ENCODE data around the gene APBB2. TPM values are rescaled to one million over a fixed set of nuclear protein-coding genes. Genes with fewer than 3 reads are reported as not detected.

Gene APBB2
- total RNA-seq, 2 experiments from 2014 or later: 1.5 to 1.7 TPM

GRCh38 chr4:41202820-41203568 lies 11.3 kb downstream of the APBB2 start:
- no peak overlapping the region for H3K4me3 Mint-ChIP-seq
- no peaks in the 10 kb centered on the region for H3K4me1 Mint-ChIP-seq (ENCODE audit: low read depth)
- ChIA-PET CTCF (no interaction called here), POLR2A (no interaction called here)
- H3K27me3 Mint-ChIP-seq: peaks cover 21% of the 10 kb centered on the region
- intact Hi-C loops (cut with micrococcal nuclease): no loop called here
- DNase-seq: no peak
- no peaks in the 10 kb centered on the region for H3K9me3 Mint-ChIP-seq
- H3K36me3 Mint-ChIP-seq: no peaks in the 10 kb centered on the region
- no peak overlapping the region for H3K27ac Mint-ChIP-seq

DNA sequence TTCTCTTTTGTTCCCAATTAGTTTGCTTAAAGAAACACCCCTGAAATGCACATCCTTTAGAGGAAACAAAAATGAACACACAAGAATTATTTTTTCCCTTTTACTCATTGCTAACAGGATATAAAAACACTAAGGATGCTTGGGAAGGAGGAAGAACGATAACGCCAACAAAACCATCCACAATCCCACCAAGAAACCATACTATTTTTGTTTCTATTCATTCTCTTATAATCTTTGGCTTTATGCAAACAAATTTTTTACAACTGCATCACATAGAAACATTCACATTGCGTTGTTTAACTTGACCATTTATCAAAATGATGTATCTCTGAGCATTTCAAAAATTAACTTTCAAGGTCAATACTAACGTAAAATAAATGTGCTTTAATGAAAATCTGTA lies 12.0 kb downstream of the APBB2 start:
- peaks cover 18% of the 10 kb centered on the region for H3K27me3 Mint-ChIP-seq
- H3K4me3 Mint-ChIP-seq: no peak overlapping the region
- no peaks in the 10 kb centered on the region for H3K4me1 Mint-ChIP-seq (ENCODE audit: low read depth)
- intact Hi-C loops (cut with micrococcal nuclease): no loop called here
- ChIA-PET CTCF (no interaction called here), POLR2A (no interaction called here)
- no peak for DNase-seq
- no peaks in the 10 kb centered on the region for H3K36me3 Mint-ChIP-seq
- no peak overlapping the region for H3K27ac Mint-ChIP-seq
- H3K9me3 Mint-ChIP-seq: no peaks in the 10 kb centered on the region

- H3K27ac Mint-ChIP-seq: no peak overlapping the region
- no peaks in the 10 kb centered on the region for H3K36me3 Mint-ChIP-seq
- intact Hi-C loops (cut with micrococcal nuclease): no loop called here
- no peaks in the 10 kb centered on the region for H3K9me3 Mint-ChIP-seq
- POLR2A ChIA-PET: no interaction called here
- peaks cover 17% of the 10 kb centered on the region for H3K27me3 Mint-ChIP-seq
- CTCF ChIA-PET: no interaction called here
- DNase-seq: no peak
- no peak overlapping the region for H3K4me3 Mint-ChIP-seq
- H3K4me1 Mint-ChIP-seq (ENCODE audit: low read depth): no peaks in the 10 kb centered on the region
These were observed 13.8 kb downstream of the APBB2 start for GRCh38 chr4:41200486-41201017.

DNA sequence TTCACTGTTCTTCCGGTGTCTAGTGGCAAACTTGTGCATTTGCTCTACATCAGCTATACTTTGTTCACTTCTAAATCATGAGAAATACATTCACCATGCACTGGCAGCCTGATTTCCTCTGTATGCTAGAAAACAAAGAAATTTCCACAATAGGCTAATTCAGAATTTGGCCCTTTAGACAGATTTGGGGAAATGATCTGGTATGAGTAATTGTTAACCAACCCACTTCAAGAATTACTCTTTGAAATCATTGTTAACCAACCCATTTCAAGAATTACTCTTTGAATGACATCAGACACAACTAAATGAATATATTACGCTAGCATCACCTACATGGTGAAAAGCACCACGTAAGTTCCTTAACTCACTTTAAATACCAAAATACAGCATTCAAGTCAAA lies 14.6 kb downstream of the APBB2 start:
- POLR2A ChIA-PET: no interaction called here
- no peak overlapping the region for H3K4me3 Mint-ChIP-seq
- CTCF ChIA-PET: no interaction called here
- H3K9me3 Mint-ChIP-seq: no peaks in the 10 kb centered on the region
- no peaks in the 10 kb centered on the region for H3K36me3 Mint-ChIP-seq
- no peak for DNase-seq
- H3K27me3 Mint-ChIP-seq: peaks cover 17% of the 10 kb centered on the region
- H3K4me1 Mint-ChIP-seq (ENCODE audit: low read depth): no peaks in the 10 kb centered on the region
- no peak overlapping the region for H3K27ac Mint-ChIP-seq
- intact Hi-C loops (cut with micrococcal nuclease): no loop called here

- Mint-ChIP-seq H3K36me3 (no peaks in the 10 kb centered on the region), H3K4me3 (no peak overlapping the region), H3K27me3 (peaks cover 17% of the 10 kb centered on the region), H3K4me1 (ENCODE audit: low read depth) (no peaks in the 10 kb centered on the region), H3K9me3 (no peaks in the 10 kb centered on the region), H3K27ac (no peak overlapping the region)
- ChIA-PET CTCF (interaction anchor here (0.7 kb wide), 1 partner anchor 16 kb away, joined by 3 read pairs; the partner anchor contains the start of gene APBB2), POLR2A (no interaction called here)
- intact Hi-C loops (cut with micrococcal nuclease): no loop called here
- DNase-seq: no peak
These were observed 16.3 kb downstream of the APBB2 start for GRCh38 chr4:41197996-41198395.

DNA sequence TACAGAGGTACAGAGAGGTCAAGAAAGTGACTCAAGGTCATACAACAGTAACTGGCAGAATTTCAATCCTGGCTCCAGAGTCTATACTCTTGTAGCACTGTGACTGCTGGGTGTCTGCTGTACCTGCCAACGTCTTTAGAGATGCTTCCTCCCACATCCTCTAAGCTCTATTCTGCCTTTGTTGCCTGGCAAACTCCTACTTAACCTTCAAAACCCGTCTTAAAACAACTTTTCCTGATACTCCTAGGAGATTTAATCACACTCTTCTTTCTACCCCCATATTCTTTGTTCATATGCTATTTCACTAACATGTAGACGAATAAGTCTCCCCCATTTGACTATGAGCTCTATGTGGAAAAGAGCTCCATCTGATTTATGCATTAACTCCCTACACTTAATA lies 16.8 kb downstream of the APBB2 start:
- H3K36me3 Mint-ChIP-seq: no peaks in the 10 kb centered on the region
- no peak overlapping the region for H3K27ac Mint-ChIP-seq
- intact Hi-C loops (cut with micrococcal nuclease): no loop called here
- no peak overlapping the region for H3K4me3 Mint-ChIP-seq
- CTCF ChIA-PET: no interaction called here
- H3K9me3 Mint-ChIP-seq: no peaks in the 10 kb centered on the region
- H3K27me3 Mint-ChIP-seq: peaks cover 17% of the 10 kb centered on the region
- POLR2A ChIA-PET: no interaction called here
- DNase-seq: no peak
- no peaks in the 10 kb centered on the region for H3K4me1 Mint-ChIP-seq (ENCODE audit: low read depth)

DNA sequence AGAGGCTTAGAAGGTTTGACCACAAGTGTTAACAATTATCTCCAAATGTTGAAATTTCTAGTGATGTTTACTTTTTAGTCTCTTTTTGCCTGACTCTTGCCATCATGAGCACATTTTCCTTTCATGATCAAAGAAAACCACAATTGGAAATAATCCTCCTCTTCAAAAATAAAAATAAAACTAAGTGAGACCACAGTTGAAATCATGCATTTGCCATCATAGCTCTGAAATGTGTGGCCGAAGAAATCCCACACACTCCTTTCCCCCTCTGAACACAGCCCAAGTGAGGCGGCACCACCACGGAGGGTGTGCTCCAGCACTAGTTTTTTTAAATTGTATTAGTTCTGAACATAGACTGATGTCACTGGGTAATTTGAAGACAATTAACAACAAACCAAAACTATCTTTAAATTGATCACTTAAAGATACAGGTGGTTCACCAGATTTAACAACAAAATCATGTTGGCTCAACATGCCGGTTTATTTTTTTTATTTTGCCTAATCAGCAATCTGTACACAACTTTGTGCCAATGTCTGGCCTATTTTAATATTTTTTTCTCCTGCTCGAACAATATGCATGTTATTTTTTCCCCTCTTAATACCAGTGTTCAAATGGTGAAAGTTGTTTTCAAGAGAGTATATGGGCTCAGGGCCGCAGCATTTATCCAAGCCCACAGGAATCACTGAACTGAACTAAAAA lies 17.6 kb downstream of the APBB2 start:
- DNase-seq: no peak
- intact Hi-C loops (cut with micrococcal nuclease): no loop called here
- H3K27me3 Mint-ChIP-seq: peaks cover 17% of the 10 kb centered on the region
- ChIA-PET POLR2A (no interaction called here), CTCF (no interaction called here)
- no peaks in the 10 kb centered on the region for H3K36me3 Mint-ChIP-seq
- H3K27ac Mint-ChIP-seq: no peak overlapping the region
- no peaks in the 10 kb centered on the region for H3K9me3 Mint-ChIP-seq
- H3K4me1 Mint-ChIP-seq (ENCODE audit: low read depth): no peaks in the 10 kb centered on the region
- H3K4me3 Mint-ChIP-seq: no peak overlapping the region

DNA sequence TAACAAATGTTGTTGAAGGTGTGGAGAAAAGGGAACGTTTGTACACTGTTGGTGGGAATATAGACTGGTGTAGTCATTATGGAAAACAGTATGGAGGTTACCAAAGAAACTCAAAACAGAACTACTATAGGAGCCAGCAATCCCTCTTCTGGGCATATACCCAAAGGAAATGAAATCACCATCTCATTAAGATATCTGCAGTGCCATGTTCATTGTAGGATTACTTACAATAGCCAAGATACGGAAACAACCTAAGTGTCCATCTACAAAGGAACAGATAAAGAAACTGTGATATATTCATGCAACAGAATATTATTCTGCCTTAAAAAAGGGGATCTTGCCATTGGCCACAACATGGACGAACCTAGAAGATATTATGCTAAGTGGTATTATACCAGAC lies 22.2 kb downstream of the APBB2 start:
- ChIA-PET POLR2A (no interaction called here), CTCF (no interaction called here)
- H3K27me3 Mint-ChIP-seq: peaks cover 3% of the 10 kb centered on the region
- H3K4me1 Mint-ChIP-seq (ENCODE audit: low read depth): no peaks in the 10 kb centered on the region
- intact Hi-C loops (cut with micrococcal nuclease): no loop called here
- no peak overlapping the region for H3K27ac Mint-ChIP-seq
- DNase-seq: no peak
- H3K9me3 Mint-ChIP-seq: no peaks in the 10 kb centered on the region
- H3K4me3 Mint-ChIP-seq: no peak overlapping the region
- no peaks in the 10 kb centered on the region for H3K36me3 Mint-ChIP-seq

GRCh38 chr4:41189666-41190065 lies 24.7 kb downstream of the APBB2 start:
- H3K27ac Mint-ChIP-seq: no peak overlapping the region

DNA sequence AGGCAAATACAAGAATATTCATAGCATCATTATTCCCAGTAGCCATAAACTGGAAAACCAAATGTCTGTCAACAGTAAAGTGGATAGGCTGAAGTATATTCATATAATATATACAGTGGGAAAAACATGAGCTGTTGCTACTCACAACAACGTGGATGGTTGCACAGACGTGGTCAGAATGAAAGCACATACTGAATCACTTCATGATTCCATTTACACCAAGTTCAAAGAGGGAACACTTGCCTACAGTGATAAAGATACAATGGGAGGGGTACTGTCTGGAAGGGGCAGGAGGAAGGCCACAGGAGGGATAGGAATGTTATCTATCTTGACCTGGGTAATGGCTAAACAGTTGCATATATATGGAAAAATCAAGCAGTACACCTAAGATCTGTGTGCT lies 25.3 kb downstream of the APBB2 start:
- no peak for DNase-seq
- ChIA-PET CTCF (no interaction called here), POLR2A (no interaction called here)
- H3K4me3 Mint-ChIP-seq: no peak overlapping the region
- intact Hi-C loops (cut with micrococcal nuclease): no loop called here
- H3K4me1 Mint-ChIP-seq (ENCODE audit: low read depth): no peaks in the 10 kb centered on the region
- no peaks in the 10 kb centered on the region for H3K9me3 Mint-ChIP-seq
- no peaks in the 10 kb centered on the region for H3K36me3 Mint-ChIP-seq
- no peak overlapping the region for H3K27ac Mint-ChIP-seq
- H3K27me3 Mint-ChIP-seq: no peaks in the 10 kb centered on the region

More at GRCh38 chr4:41189666-41190065, 24.7 kb downstream of the APBB2 start:
- ChIA-PET POLR2A (no interaction called here), CTCF (no interaction called here)
- H3K4me3 Mint-ChIP-seq: no peak overlapping the region
- intact Hi-C loops (cut with micrococcal nuclease): no loop called here
- no peaks in the 10 kb centered on the region for H3K36me3 Mint-ChIP-seq
- no peak for DNase-seq
- H3K9me3 Mint-ChIP-seq: no peaks in the 10 kb centered on the region
- H3K27me3 Mint-ChIP-seq: no peaks in the 10 kb centered on the region
- H3K4me1 Mint-ChIP-seq (ENCODE audit: low read depth): no peaks in the 10 kb centered on the region

GRCh38 chr4:41185614-41186592 lies 28.4 kb downstream of the APBB2 start:
- H3K4me1 Mint-ChIP-seq (ENCODE audit: low read depth): no peaks in the 10 kb centered on the region
- no peak overlapping the region for H3K27ac Mint-ChIP-seq
- H3K9me3 Mint-ChIP-seq: no peaks in the 10 kb centered on the region
- ChIA-PET POLR2A (no interaction called here), CTCF (no interaction called here)
- intact Hi-C loops (cut with micrococcal nuclease): no loop called here
- H3K4me3 Mint-ChIP-seq: no peak overlapping the region
- no peaks in the 10 kb centered on the region for H3K36me3 Mint-ChIP-seq
- no peak for DNase-seq
- no peaks in the 10 kb centered on the region for H3K27me3 Mint-ChIP-seq

- no peaks in the 10 kb centered on the region for H3K27me3 Mint-ChIP-seq
- no peak for DNase-seq
- ChIA-PET POLR2A (no interaction called here), CTCF (no interaction called here)
- H3K4me3 Mint-ChIP-seq: no peak overlapping the region
- no peaks in the 10 kb centered on the region for H3K9me3 Mint-ChIP-seq
- H3K27ac Mint-ChIP-seq: no peak overlapping the region
- H3K4me1 Mint-ChIP-seq (ENCODE audit: low read depth): no peaks in the 10 kb centered on the region
- no peaks in the 10 kb centered on the region for H3K36me3 Mint-ChIP-seq
- intact Hi-C loops (cut with micrococcal nuclease): no loop called here
These were observed 30.3 kb downstream of the APBB2 start for GRCh38 chr4:41184009-41184408.

Measured in activated CD4-positive, alpha-beta memory T cell treated with anti-CD3 and anti-CD28 coated beads for 36 hours (primary cell).